ENCODE measurements around the gene STRA8.
"Not testable (repeated sequence)": the region's sequence is repeated elsewhere in the genome, so short reads cannot be mapped to it uniquely, and the experiment has no call there.

Gene STRA8

DNA sequence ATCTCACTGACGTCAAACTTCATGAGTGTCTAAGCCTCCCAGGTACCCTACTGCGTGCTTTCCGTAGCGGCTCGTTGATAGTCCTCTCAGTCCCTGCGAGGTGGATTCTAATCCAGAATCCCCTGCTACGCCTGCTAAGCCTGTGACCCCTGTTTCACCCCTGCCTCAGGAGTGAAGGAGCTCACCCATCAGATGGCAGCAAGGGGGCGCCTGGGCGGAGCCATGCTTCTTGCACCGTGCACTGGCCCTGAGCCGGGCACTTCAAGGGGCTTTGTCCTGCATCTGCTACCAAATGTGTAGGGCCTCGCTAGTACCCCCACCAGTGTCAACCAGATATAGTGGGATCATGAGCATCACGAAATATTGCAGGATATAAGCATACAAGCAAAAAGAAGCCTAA is 918 bp upstream of the STRA8 start:
- Histone ChIP-seq H3K4me3 (ENCODE audit: low read length) (no peak overlapping the region), H3K27me3 (ENCODE audit: insufficient read depth, low read length) (no peaks in the 10 kb centered on the region), H3K9me3 (ENCODE audit: low read length) (no peaks in the 10 kb centered on the region), H3K4me1 (ENCODE audit: insufficient read depth, low read length) (no peaks in the 10 kb centered on the region), H2AFZ (ENCODE audit: low read depth, low read length) (no peak overlapping the region), H3K36me3 (ENCODE audit: insufficient read depth, low read length) (no peaks in the 10 kb centered on the region)

DNA sequence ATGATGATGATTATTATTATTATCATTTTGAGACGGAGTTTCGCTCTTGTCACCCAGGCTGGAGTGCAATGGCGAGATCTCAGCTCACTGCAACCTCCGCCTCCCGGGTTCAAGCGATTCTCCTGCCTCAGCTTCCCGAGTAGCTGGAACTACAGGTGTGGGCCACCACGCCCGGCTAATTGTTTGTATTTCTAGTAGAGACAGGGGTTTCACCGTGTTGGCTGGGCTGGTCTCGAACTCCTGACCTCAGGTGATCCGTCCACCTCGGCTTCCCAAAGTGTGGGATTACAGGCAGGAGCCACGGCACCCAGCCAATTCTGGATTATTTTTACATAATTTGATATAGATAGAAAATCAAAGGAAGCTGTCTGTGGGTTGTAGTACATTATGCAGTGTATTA is 457 bp downstream of the STRA8 start:
- H2AFZ ChIP-seq (ENCODE audit: low read depth, low read length); H3K36me3 ChIP-seq (ENCODE audit: insufficient read depth, low read length); H3K27me3 ChIP-seq (ENCODE audit: insufficient read depth, low read length); H3K9me3 ChIP-seq (ENCODE audit: low read length); H3K4me3 ChIP-seq (ENCODE audit: low read length); H3K4me1 ChIP-seq (ENCODE audit: insufficient read depth, low read length): not testable (repeated sequence)

DNA sequence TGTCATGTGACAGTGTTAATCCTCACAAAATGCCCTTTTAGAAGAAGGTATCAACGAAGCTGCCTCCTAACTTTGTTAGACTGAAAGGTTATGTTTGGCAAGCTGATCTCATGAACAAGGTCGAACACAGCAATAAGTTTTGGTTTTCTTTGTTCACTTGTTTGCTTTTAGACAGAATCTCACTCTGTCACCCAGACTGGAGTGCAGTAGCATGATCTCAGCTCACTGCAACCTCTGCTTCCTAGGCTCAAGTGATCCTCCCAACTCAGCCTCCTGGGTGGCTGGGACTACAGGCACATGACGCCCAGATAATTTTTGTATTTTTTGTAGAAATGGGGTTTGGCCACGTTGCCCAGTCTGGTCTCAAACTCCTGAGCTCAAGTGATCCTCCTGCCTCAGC is 1.1 kb downstream of the STRA8 start:
- Histone ChIP-seq H2AFZ (ENCODE audit: low read depth, low read length) (no peak overlapping the region), H3K36me3 (ENCODE audit: insufficient read depth, low read length) (no peaks in the 10 kb centered on the region), H3K27me3 (ENCODE audit: insufficient read depth, low read length) (peaks cover 4% of the 10 kb centered on the region), H3K9me3 (ENCODE audit: low read length) (no peaks in the 10 kb centered on the region), H3K4me1 (ENCODE audit: insufficient read depth, low read length) (no peaks in the 10 kb centered on the region), H3K4me3 (ENCODE audit: low read length) (no peak overlapping the region)

DNA sequence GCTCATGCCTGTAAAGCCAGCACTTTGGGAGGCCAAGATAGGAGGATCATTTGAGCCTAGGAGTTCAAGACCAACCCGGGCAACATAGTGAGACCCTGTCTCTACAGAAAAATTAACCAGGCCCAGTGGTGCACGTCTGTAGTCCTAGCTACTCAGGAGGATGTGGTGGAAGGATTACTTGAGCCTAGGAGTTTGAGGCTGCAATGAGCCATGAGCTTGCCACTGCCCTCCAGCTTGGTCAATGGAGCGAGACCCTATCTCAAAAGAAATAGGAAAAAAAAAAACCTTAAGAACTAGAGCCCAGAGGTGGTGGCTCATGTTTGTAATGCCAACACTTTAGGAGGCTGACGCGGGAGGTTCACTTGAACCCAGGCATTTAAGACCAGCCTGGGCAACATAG is 2.2 kb downstream of the STRA8 start:
- H3K36me3 ChIP-seq (ENCODE audit: insufficient read depth, low read length), result no peaks in the 10 kb centered on the region
- H3K9me3 ChIP-seq (ENCODE audit: low read length), result no peaks in the 10 kb centered on the region
- H2AFZ ChIP-seq (ENCODE audit: low read depth, low read length), result no peak overlapping the region
- H3K4me1 ChIP-seq (ENCODE audit: insufficient read depth, low read length), result no peaks in the 10 kb centered on the region
- H3K27me3 ChIP-seq (ENCODE audit: insufficient read depth, low read length), result peaks cover 4% of the 10 kb centered on the region
- no peak overlapping the region for H3K4me3 ChIP-seq (ENCODE audit: low read length)

DNA sequence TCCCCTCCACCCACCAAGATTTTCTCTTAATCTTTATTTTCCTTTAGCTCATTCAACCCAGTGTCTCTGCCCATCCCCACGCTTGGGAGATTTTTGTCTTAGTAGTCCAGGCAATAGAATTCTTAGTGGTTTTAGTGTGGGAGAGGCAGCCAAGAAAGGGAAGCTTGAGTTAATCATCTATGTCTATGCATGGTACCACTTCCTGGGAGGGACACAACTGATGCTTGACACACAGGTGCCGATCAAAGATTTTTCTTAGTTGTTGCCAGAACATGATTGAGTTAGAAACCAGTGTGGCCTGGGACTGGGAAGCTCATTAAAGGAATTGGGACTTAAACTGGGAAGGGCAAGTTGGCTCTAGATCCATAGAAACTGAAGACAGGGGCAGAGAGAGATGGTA is 3.1 kb downstream of the STRA8 start:
- no peaks in the 10 kb centered on the region for H3K9me3 ChIP-seq (ENCODE audit: low read length)
- H3K36me3 ChIP-seq (ENCODE audit: insufficient read depth, low read length), result no peaks in the 10 kb centered on the region
- no peak overlapping the region for H3K4me3 ChIP-seq (ENCODE audit: low read length)
- H3K4me1 ChIP-seq (ENCODE audit: insufficient read depth, low read length), result no peaks in the 10 kb centered on the region
- H2AFZ ChIP-seq (ENCODE audit: low read depth, low read length), result no peak overlapping the region
- peaks cover 4% of the 10 kb centered on the region for H3K27me3 ChIP-seq (ENCODE audit: insufficient read depth, low read length)

DNA sequence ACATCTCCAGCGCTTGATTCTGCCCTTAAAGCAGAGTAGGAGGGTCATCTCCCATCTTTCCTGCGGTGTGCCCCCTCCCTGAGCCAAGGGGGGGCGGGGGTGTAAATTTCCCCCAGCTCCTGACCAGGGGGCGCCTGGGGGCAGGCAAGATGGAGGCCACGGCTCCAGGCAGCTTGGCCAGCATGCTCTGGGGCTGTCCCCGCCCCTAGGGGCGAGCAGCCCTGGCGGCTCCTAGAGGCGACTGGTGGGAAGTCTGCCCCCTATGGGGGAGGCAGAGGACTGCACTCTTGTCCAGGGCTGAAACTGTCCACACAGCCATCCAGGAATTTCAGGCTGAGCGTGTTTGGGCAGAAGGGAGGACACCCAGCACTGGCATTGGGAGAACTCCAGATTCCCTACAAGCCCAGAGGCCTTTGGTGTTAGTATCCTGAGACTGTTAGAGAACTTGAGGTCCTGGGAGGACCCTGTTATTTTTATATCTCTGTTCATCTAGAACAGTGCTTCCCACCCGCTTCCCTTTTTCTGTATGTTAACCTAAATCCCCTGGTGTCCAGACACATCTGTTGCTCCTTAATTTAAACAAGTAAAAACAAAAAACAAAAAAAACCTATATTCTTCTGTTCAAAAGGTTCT is 4.6 kb downstream of the STRA8 start:
- no peak overlapping the region for H2AFZ ChIP-seq (ENCODE audit: low read depth, low read length)

DNA sequence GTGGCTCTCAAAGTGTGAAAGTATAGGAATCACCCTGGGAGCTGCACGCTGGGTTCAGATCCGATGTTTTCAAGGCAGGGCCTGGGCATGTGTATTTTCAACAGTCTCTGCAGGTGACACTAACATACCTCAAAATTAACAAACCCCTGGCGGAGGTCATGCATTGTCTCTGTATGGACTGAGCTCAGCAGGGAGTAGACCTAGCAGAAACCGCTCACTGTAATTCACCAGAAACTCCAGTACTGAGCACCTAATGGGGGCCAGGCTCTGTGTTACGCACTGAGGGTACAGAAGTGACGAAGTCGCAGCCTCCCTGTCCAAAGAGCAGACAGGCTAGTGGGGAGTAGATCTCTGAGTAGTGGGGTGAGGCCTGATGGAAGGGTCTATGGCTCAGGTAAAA is 5.6 kb downstream of the STRA8 start:
- Histone ChIP-seq H3K4me3 (ENCODE audit: low read length) (no peak overlapping the region), H3K36me3 (ENCODE audit: insufficient read depth, low read length) (no peaks in the 10 kb centered on the region), H3K27me3 (ENCODE audit: insufficient read depth, low read length) (peaks cover 4% of the 10 kb centered on the region), H3K4me1 (ENCODE audit: insufficient read depth, low read length) (no peaks in the 10 kb centered on the region), H3K9me3 (ENCODE audit: low read length) (no peaks in the 10 kb centered on the region), H2AFZ (ENCODE audit: low read depth, low read length) (no peak overlapping the region)

More for the DNA sequence above, 4.6 kb downstream of the STRA8 start:
- H3K4me3 ChIP-seq (ENCODE audit: low read length), result no peak overlapping the region
- H3K9me3 ChIP-seq (ENCODE audit: low read length), result no peaks in the 10 kb centered on the region
- no peaks in the 10 kb centered on the region for H3K4me1 ChIP-seq (ENCODE audit: insufficient read depth, low read length)
- H3K36me3 ChIP-seq (ENCODE audit: insufficient read depth, low read length), result no peaks in the 10 kb centered on the region
- peaks cover 4% of the 10 kb centered on the region for H3K27me3 ChIP-seq (ENCODE audit: insufficient read depth, low read length)

DNA sequence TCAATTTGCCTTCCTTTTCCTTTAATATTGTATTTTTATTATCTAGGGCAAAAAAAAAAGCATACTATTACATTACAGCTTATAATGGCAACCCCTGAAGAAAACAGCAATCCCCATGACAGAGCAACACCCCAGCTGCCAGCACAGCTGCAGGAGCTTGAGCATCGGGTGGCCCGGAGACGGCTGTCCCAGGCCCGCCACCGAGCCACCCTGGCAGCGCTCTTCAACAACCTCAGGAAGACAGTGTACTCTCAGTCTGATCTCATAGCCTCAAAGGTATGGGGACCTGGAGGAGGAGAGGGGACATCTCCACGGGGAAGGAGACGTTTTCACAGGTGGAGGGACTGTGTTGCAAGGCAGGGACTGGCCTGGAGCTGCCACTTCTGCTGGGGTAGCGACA is 6.8 kb downstream of the STRA8 start:
- peaks cover 4% of the 10 kb centered on the region for H3K27me3 ChIP-seq (ENCODE audit: insufficient read depth, low read length)
- no peak overlapping the region for H3K4me3 ChIP-seq (ENCODE audit: low read length)
- H2AFZ ChIP-seq (ENCODE audit: low read depth, low read length), result no peak overlapping the region
- no peaks in the 10 kb centered on the region for H3K4me1 ChIP-seq (ENCODE audit: insufficient read depth, low read length)
- no peaks in the 10 kb centered on the region for H3K9me3 ChIP-seq (ENCODE audit: low read length)
- no peaks in the 10 kb centered on the region for H3K36me3 ChIP-seq (ENCODE audit: insufficient read depth, low read length)

DNA sequence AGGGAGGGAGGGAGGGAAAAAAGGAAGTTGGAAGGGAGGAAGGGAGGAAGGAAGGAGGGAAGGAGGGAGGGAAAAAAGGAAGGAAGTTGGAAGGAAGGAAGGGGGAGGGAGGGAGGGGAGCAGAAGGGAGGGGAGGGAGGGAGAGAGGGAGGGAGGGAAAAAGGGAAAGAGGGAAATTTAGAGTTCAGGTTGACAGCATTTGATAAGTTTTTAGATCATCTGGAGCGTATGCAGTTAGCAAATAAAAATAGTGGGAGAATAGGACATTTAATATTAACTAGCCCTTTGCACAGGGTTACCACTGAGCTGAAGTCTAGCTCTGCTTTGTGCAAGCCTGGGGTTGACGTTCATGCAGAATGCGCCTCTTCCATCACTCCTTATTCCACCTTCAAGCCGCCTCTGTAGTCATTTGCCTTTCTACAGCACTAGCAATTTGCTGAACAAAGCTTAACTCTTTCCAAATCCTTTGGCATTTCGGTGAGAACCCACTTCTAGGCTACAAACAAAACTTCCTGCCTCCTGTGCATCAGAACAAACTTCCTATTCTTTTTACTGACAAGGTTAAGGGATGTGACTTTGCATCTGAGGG is 8.6 kb downstream of the STRA8 start:
- peaks cover 4% of the 10 kb centered on the region for H3K27me3 ChIP-seq (ENCODE audit: insufficient read depth, low read length)
- H3K4me3 ChIP-seq (ENCODE audit: low read length), result no peak overlapping the region
- no peaks in the 10 kb centered on the region for H3K4me1 ChIP-seq (ENCODE audit: insufficient read depth, low read length)
- H3K36me3 ChIP-seq (ENCODE audit: insufficient read depth, low read length), result no peaks in the 10 kb centered on the region
- H2AFZ ChIP-seq (ENCODE audit: low read depth, low read length), result no peak overlapping the region
- H3K9me3 ChIP-seq (ENCODE audit: low read length), result no peaks in the 10 kb centered on the region

DNA sequence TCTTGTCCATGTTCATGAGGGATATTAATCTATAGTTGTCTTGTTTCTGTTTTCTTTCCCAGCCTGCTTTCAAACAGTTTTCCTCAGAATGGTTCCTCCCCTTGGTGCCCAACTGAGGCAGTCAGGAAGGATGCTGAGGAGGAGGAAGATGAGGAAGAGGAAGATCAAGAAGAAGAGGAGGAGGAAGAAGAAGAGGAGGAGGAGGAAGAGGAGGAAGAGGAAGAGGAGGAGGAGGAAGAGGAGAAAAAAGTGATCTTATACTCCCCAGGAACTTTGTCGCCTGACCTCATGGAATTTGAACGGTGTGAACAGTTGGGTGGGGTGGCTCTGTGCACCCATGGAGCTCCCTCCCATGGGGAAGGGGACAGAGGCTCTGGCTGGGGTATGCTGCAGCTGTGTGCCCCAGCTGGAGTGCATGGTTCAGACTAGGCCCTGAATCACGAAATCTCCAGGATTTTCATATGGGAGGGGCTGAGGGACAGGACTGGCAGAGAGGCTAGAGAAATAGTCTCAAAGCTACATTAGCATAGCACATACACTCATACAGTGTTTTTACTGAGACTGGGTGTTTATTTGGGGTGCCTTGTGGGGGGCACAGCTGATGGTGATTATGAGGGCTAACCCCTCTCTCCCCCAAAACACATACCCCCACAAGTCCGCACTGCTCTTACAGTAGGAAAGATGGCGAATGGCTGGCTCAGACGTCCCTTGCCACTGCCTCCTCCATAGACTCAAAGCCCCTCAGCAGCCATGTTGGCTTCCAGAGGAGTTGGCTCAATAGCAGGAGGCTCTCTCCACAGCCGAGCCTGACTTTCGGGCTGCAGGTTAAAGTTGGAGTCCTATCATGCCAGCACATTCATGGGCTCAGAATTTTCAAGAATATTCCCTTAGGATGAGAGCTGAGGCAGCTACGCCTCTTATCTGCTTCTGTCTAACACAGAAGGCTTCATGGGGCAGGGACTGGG is 11.9 kb downstream of the STRA8 start:
- Histone ChIP-seq H3K4me1 (ENCODE audit: insufficient read depth, low read length) (no peaks in the 10 kb centered on the region), H3K9me3 (ENCODE audit: low read length) (no peaks in the 10 kb centered on the region), H3K27me3 (ENCODE audit: insufficient read depth, low read length) (no peaks in the 10 kb centered on the region), H3K36me3 (ENCODE audit: insufficient read depth, low read length) (no peaks in the 10 kb centered on the region), H2AFZ (ENCODE audit: low read depth, low read length) (no peak overlapping the region), H3K4me3 (ENCODE audit: low read length) (no peak overlapping the region)

DNA sequence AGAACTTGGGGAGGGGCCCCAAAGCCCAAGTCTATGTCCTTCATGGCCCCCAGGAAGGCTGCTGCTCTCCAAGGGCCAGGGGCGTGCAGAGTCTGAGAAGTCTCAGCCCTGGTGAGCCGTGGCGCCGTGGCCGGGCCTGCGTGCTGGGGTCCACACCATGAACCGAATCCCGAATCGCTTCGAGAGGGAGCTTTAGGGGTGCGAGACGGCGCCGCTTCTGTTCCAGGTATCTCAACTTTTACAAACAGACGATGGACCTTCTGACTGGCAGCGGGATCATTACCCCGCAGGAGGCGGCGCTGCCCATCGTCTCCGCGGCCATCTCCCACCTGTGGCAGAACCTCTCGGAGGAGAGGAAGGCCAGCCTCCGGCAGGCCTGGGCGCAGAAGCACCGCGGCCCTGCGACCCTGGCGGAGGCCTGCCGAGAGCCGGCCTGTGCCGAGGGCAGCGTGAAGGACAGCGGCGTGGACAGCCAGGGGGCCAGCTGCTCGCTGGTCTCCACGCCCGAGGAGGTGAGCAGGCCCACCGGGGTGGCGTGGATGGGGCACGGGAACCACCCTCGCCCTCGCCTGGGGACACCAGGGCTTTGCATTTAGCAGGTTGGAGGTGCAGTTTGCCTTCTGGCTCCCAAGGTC is 12.7 kb downstream of the STRA8 start:
- no peaks in the 10 kb centered on the region for H3K4me1 ChIP-seq (ENCODE audit: insufficient read depth, low read length)
- no peak overlapping the region for H2AFZ ChIP-seq (ENCODE audit: low read depth, low read length)
- no peak overlapping the region for H3K4me3 ChIP-seq (ENCODE audit: low read length)
- H3K27me3 ChIP-seq (ENCODE audit: insufficient read depth, low read length), result no peaks in the 10 kb centered on the region
- no peaks in the 10 kb centered on the region for H3K36me3 ChIP-seq (ENCODE audit: insufficient read depth, low read length)
- no peaks in the 10 kb centered on the region for H3K9me3 ChIP-seq (ENCODE audit: low read length)

DNA sequence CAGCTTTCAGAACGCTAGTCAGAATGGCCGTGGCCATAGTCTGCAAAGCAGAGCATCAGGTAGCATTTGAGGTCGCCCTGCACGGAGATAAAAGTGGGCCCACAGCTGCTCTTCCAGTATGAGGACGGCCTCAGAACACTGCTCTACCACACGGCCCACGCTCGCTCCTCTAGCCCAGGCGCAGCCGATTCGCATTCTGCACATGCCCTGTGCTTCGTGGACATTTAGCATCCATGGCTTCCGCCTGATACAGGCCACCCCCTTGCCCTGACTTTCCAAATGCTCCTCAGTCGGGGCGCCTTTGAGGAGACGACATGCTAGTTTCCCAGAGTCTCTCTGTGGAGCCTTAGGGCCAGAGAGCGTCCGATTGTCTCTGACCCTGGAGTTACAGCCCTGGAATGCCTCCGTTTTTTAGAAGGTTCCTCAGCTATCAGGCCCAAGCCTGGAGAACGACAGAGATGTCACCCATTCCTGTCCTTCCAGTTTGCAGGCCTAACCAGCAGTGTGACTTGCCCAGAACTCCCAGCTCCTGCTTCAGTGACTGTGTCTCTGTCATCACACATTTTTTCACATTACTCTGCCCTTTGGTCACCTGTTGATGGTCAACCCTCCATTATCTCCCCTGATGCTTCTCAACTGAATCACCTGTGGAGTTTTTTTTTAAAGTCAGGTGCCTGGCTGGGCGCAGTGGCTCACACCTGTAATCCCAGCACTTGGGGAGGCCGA is 14.3 kb downstream of the STRA8 start:
- Histone ChIP-seq H3K36me3 (ENCODE audit: insufficient read depth, low read length) (no peaks in the 10 kb centered on the region), H3K4me1 (ENCODE audit: insufficient read depth, low read length) (no peaks in the 10 kb centered on the region), H2AFZ (ENCODE audit: low read depth, low read length) (no peak overlapping the region), H3K9me3 (ENCODE audit: low read length) (no peaks in the 10 kb centered on the region), H3K27me3 (ENCODE audit: insufficient read depth, low read length) (no peaks in the 10 kb centered on the region), H3K4me3 (ENCODE audit: low read length) (no peak overlapping the region)
